ENCODE measurements around the gene IL17F.

DNA sequence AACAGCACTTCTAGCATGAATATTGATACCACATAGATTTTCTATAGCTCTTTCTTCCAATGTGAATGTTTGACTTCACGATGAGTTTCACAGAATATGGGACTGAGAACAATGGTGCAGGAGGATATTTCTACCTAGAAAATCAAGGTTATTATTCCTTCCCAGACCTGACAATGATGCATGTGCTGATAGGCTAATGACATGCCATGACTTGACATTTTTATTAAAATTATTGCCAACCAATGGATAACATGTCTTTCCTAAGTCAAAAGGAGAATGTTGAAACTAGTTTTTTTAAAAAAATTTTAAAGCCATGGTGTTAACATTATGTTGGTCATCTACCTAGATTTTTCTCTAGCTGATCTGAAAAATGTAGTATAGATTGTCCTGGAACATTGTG, 57.2 kb downstream of the IL17F start:
- TF ChIP-seq EZH2 (IDR thresholded peaks at IDR 0.05; ENCODE audit: insufficient read depth, poor library complexity, severe bottlenecking), result no peak
- no peak for TF ChIP-seq EZH2phosphoT487 (IDR thresholded peaks at IDR 0.05; ENCODE audit: insufficient read depth, low read depth)

Measured in GM23248 (cell line).